ENCODE measurements around the gene TARBP1. TPM values are rescaled to one million over a fixed set of nuclear protein-coding genes. Genes with fewer than 3 reads are reported as not detected.

Gene TARBP1
- total RNA-seq, 1 donor from 2014 or later, result 39.6 TPM

DNA sequence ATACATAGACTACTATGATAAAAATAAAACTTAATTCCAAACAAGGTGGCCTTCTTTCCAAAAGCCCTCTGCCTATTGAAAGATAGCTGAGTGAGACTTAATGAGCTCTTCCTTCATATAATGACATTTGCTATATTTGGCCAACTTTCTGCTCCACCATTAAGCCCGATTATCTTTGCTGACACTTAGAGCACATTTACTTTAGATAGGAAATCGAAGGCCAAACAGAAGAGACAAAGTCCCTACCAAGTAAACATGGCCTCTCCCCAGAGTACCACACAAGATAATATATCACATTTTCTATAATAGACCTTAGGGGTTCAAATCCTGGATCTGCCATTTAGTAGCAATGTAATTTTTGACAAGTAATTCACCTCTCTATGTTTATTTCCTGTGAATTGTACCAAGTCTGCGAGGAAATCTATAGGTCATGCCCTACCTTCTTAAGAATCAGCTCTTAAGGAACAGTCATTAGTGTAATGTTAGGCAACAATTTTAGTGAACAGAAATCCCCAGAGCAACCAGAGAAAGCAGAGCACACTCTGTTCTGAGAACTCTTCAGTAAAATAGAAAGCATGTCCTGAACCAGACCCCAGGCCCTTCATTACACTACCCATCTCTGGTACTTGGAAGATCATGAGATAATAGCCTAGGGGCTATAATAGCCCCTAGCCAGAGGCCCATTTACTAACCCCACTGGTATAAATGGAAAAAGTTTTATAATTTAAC lies 123.0 kb downstream of the TARBP1 start:
- Mint-ChIP-seq H3K9me3 (ENCODE audit: unreplicated experiment) (no peaks in the 10 kb centered on the region), H3K27ac (ENCODE audit: unreplicated experiment) (no peak overlapping the region), H3K4me3 (ENCODE audit: unreplicated experiment) (no peak overlapping the region), H3K36me3 (ENCODE audit: low read depth, unreplicated experiment) (no peaks in the 10 kb centered on the region), H3K4me1 (ENCODE audit: unreplicated experiment) (peaks cover 8% of the 10 kb centered on the region), H3K27me3 (ENCODE audit: unreplicated experiment) (peaks cover 4% of the 10 kb centered on the region)
- TF ChIP-seq, protein P1, sequence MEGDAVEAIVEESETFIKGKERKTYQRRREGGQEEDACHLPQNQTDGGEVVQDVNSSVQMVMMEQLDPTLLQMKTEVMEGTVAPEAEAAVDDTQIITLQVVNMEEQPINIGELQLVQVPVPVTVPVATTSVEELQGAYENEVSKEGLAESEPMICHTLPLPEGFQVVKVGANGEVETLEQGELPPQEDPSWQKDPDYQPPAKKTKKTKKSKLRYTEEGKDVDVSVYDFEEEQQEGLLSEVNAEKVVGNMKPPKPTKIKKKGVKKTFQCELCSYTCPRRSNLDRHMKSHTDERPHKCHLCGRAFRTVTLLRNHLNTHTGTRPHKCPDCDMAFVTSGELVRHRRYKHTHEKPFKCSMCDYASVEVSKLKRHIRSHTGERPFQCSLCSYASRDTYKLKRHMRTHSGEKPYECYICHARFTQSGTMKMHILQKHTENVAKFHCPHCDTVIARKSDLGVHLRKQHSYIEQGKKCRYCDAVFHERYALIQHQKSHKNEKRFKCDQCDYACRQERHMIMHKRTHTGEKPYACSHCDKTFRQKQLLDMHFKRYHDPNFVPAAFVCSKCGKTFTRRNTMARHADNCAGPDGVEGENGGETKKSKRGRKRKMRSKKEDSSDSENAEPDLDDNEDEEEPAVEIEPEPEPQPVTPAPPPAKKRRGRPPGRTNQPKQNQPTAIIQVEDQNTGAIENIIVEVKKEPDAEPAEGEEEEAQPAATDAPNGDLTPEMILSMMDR (IDR thresholded peaks at IDR 0.05; ENCODE audit: unreplicated experiment), result no peak
- DNase-seq (ENCODE audit: low spot score), result no peak

- peaks cover 20% of the 10 kb centered on the region for H3K4me1 Mint-ChIP-seq (ENCODE audit: unreplicated experiment)
- TF ChIP-seq, protein P1 (IDR thresholded peaks at IDR 0.05; ENCODE audit: unreplicated experiment), result no peak
- no peak overlapping the region for H3K4me3 Mint-ChIP-seq (ENCODE audit: unreplicated experiment)
- peak overlapping the region; percentile 57 for H3K27ac Mint-ChIP-seq (ENCODE audit: unreplicated experiment)
- DNase-seq (ENCODE audit: low spot score), result peak; percentile 34
- H3K9me3 Mint-ChIP-seq (ENCODE audit: unreplicated experiment), result no peaks in the 10 kb centered on the region
- H3K36me3 Mint-ChIP-seq (ENCODE audit: low read depth, unreplicated experiment), result no peaks in the 10 kb centered on the region
- no peaks in the 10 kb centered on the region for H3K27me3 Mint-ChIP-seq (ENCODE audit: unreplicated experiment)
Observed at GRCh38 chr1:234348964-234349363, 130.0 kb downstream of the TARBP1 start.

DNA sequence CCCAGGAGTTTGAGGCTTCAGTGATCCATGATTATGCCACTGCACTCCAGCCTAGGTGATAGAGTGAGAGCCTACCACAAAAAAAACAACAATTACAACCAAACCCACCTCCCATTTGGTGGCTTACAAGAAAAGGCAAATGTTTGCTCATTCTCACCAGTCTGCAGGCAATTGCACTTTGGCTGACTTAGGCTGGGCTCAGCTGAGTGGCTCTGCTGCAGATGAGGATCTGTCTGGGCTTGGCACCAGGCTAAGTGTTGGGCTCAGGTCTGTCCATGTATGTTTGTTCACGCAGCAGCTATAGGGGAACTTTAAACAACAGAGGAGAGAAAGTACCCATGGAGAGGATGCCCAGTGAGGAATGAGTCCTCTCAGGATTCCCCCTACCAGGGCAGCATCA lies 133.7 kb downstream of the TARBP1 start:
- no peaks in the 10 kb centered on the region for H3K9me3 Mint-ChIP-seq (ENCODE audit: unreplicated experiment)
- H3K4me1 Mint-ChIP-seq (ENCODE audit: unreplicated experiment), result peaks cover 20% of the 10 kb centered on the region
- no peaks in the 10 kb centered on the region for H3K36me3 Mint-ChIP-seq (ENCODE audit: low read depth, unreplicated experiment)
- TF ChIP-seq, protein P1 (IDR thresholded peaks at IDR 0.05; ENCODE audit: unreplicated experiment), result no peak
- H3K27me3 Mint-ChIP-seq (ENCODE audit: unreplicated experiment), result no peaks in the 10 kb centered on the region
- DNase-seq (ENCODE audit: low spot score), result no peak
- no peak overlapping the region for H3K4me3 Mint-ChIP-seq (ENCODE audit: unreplicated experiment)
- H3K27ac Mint-ChIP-seq (ENCODE audit: unreplicated experiment), result no peak overlapping the region

GRCh38 chr1:234342774-234343173 lies 136.2 kb downstream of the TARBP1 start:
- TF ChIP-seq, protein P1 (IDR thresholded peaks at IDR 0.05; ENCODE audit: unreplicated experiment), result no peak
- H3K9me3 Mint-ChIP-seq (ENCODE audit: unreplicated experiment), result no peaks in the 10 kb centered on the region
- no peak overlapping the region for H3K27ac Mint-ChIP-seq (ENCODE audit: unreplicated experiment)
- H3K27me3 Mint-ChIP-seq (ENCODE audit: unreplicated experiment), result no peaks in the 10 kb centered on the region
- no peak for DNase-seq (ENCODE audit: low spot score)
- H3K4me1 Mint-ChIP-seq (ENCODE audit: unreplicated experiment), result peaks cover 4% of the 10 kb centered on the region
- no peak overlapping the region for H3K4me3 Mint-ChIP-seq (ENCODE audit: unreplicated experiment)
- H3K36me3 Mint-ChIP-seq (ENCODE audit: low read depth, unreplicated experiment), result no peaks in the 10 kb centered on the region

Other genes starting within 250 kb of the TARBP1 start
- 21.2 TPM for gene COA6, start 105.7 kb downstream of the TARBP1 start, total RNA-seq (ENCODE audit: unreplicated experiment)
- 158 TPM for gene IRF2BP2, start 131.0 kb upstream of the TARBP1 start, total RNA-seq (ENCODE audit: unreplicated experiment)

All from endothelial cell (in vitro differentiated cells).